GM19043 (cell line): ENCODE results near the gene PTPRT.

Experiments used
- ATAC-seq: cut with Tn5 transposase; IDR thresholded peaks from one replicate; pipeline ENCODE4 v1.9.1; 2021; ENCODE audit warnings: low read depth; ENCODE audit not compliant: unreplicated experiment

Gene PTPRT

DNA sequence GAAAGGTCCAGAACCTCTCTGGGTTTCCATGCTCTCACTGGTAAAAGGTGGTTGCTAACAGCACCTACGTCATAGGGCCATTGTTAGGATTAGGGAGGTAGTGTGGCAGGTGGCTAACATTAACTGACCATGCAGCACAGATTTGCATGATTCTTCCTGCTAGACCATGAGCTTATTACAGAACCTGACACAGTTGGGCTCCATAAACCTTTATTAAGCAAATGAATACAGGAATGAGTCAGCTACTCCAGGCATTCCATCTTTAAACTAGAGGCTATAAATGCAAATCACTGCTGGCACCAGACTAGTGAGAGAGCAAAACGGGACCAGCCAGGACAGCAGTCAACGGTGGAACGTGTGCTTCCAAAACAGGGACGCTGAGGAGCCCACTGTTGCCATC lies 440.1 kb downstream of the PTPRT start:
- no peak for ATAC-seq

GRCh38 chr20:42747765-42748411 lies 441.8 kb downstream of the PTPRT start:
- no peak for ATAC-seq

GRCh38 chr20:42744756-42745465 lies 444.8 kb downstream of the PTPRT start:
- no peak for ATAC-seq

- no peak for ATAC-seq
These were observed 446.8 kb downstream of the PTPRT start for GRCh38 chr20:42742926-42743325.

- ATAC-seq = no peak
These were observed 447.8 kb downstream of the PTPRT start for GRCh38 chr20:42741906-42742305.

- ATAC-seq = no peak
These were observed 449.4 kb downstream of the PTPRT start for GRCh38 chr20:42740226-42740870.

DNA sequence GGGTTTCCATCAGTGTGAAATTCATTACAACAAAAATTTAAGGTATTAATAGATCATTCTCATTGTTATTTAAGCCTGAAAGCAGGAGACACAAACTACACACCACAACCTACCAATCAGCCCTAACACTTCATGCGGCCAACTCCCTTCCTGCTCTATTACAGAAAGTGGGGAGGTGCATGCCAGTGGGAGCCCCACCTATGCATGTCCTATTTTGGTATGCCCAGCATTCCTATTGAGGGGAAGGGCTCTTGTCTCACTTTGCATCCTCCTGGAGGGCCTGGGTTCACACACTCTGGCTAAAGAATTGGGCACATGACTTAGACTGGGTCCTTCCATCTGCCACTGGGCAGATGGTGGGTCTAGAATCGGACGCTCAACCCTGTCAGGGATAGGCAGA lies 450.0 kb downstream of the PTPRT start:
- ATAC-seq = no peak

DNA sequence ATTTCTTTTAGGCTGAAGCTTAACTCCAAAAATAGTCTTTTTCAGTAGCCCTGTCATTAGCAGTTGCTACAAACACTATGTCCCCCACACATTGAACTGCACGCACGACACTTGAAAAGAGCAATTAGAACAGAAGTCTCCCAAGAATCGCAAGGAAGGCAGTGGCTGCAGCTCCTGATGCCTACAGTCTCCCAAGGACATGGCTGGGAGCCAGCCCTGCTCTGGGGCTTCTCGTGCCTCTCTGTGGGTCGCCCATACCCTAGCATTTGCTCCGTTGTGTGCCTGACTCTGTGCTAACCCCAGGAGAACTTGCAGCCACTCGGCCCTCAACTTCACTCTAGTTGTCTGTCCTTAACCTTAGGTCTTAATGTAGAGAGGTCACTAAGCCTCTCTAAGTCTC lies 454.2 kb downstream of the PTPRT start:
- ATAC-seq = no peak

DNA sequence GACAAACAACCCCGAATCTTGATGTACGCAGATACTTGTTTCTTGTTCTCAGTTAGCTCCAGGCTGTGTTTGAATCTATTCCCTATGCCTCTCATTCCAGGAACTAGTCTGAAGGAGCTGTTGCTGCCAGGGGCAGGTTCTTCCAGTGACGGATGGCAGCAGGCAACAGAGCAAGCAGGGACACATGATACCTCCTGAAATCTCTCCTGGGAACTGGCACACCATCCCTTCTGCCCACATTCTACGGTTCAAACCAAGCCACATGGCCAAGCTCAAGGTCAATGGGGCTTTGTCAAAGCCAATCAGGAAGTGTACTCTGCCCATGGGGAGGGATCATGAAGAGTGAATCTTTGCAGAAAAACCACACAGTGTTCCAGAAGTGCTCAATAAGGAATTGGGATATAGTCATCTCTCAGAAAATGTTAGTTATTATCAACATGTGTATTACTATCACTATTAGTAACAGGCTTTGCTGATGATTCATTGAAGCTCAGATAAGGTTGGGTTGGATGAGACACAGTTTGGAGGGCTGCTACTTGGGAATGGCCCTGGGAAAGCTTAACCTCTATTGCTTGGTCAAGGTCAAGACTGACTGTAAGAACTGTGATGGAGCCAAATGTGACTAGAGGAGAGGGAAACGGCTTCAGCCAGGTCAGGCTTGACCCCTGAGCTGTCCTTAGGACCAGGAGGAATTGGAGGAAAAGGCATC lies 454.9 kb downstream of the PTPRT start:
- no peak for ATAC-seq

DNA sequence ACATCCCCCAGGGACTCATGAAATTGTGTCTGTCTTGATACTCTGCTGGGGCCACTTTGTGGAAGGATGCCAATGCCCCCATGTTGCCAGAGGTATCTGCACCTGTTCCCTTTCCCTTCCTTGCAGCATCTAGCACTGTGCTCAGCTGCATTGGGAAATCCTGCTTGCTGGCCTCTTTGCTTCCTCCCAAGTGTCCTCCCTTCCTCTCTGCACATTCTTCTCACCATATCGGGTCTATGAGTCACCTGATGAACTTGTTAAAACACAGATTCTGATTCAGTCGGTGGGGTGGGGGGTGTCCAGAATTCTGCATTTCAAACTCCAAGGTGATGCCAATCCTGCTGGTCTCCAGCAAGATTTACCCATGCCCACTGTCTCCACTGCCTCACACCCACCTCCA lies 467.8 kb downstream of the PTPRT start:
- ATAC-seq = no peak

GRCh38 chr20:42714298-42715141 lies 475.2 kb downstream of the PTPRT start:
- ATAC-seq = no peak

- no peak for ATAC-seq
These were observed 481.4 kb downstream of the PTPRT start for GRCh38 chr20:42708266-42708665.

- no peak for ATAC-seq
These were observed 482.9 kb downstream of the PTPRT start for GRCh38 chr20:42706759-42707158.

DNA sequence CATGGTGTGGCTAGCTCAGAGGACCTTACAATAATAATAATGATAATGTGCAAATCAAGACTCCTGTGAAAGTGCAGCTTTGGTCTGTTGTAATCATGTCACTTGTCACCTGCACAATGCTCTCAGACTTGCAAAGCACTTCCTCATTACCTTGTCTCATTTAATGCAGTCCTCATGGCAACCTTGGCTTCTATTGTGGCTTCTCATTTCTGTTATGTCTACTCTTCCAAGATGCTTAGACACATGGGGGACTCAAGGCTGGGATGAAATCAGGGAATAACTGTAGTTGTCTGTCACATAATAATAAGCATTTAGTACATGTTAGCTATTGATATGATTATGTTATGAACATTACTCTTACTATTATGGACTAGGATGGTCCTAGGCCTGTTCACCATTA lies 484.2 kb downstream of the PTPRT start:
- no peak for ATAC-seq

DNA sequence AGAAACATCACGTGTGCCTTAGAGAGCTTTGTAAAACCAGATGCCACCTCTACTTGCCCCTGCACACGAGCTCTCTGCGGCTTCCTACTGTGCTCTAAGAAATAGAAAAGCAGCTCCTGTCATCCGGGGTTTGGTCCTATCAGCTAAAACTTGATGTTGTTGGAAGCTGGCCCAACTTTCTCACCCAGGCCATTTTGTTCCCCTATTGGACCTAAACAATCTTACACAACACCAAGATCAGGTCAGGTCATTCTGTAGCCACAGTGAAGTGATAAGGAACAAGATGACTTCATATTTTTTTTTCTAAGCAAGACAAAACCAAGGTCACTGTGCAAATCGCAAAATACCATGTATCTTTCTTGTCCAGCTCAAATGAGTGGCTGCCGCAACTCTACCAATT lies 486.0 kb downstream of the PTPRT start:
- ATAC-seq = no peak

DNA sequence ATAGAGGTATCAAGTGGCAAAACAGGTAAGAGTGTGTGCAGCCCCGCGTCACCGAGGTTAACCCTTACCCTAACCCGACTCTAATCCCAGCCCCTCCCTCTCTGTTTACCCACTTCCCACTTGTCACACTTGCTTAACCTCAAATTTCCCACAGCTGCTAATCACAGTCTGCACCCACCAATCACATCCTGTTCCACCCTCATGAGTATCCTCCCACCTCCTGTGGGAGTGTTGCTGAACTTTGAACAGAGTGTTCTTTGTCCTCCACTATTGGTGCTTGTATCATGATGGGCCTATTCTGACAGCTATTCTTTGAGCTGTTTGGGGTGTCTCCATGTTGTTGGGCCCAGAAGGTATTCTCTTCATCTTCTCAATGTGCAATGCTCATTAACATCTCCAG lies 487.8 kb downstream of the PTPRT start:
- no peak for ATAC-seq

- ATAC-seq = no peak
These were observed 489.3 kb downstream of the PTPRT start for GRCh38 chr20:42700372-42700771.

- no peak for ATAC-seq
These were observed 491.7 kb downstream of the PTPRT start for GRCh38 chr20:42697962-42698361.

GRCh38 chr20:42690842-42691437 lies 498.8 kb downstream of the PTPRT start:
- no peak for ATAC-seq

GRCh38 chr20:42688576-42688975 lies 501.1 kb downstream of the PTPRT start:
- ATAC-seq = no peak
